T-helper 22 cell (primary cell): ENCODE data around the gene FCER1G.

ENCODE experiments used
- DNase-seq: peaks from one replicate; pipeline ENCODE4 v3.0.0-alpha.2; 2020; ENCODE audit warnings: low read depth

Gene FCER1G

GRCh38 chr1:161267321-161267720 lies 52.2 kb downstream of the FCER1G start:
- DNase-seq = no peak
